Stimulated activated CD4-positive, alpha-beta T cell treated with anti-CD3 and anti-CD28 coated beads, TNF-alpha, amount 100 ng/mL, for 24 hours (primary cell): Measurements from ENCODE around the gene ASGR2.
"Not testable (repeated sequence)": the region's sequence is repeated elsewhere in the genome, so short reads cannot be mapped to it uniquely, and the experiment has no call there.

Experiments
- DNase-seq, 3 experiments: peaks; one replicate each; pipeline ENCODE4 v3.0.0-alpha.2; 2020; ENCODE audit warnings: low read depth in 3 of 3

ASGR2 gene

GRCh38 chr17:7124923-7125322, 10.3 kb upstream of the ASGR2 start:
- no peak for DNase-seq

- no peak for DNase-seq
These were observed 9.2 kb upstream of the ASGR2 start for GRCh38 chr17:7123844-7124243.

- no peak for DNase-seq
These were observed 7.8 kb upstream of the ASGR2 start for GRCh38 chr17:7122381-7122780.

GRCh38 chr17:7120635-7121034, 6.0 kb upstream of the ASGR2 start:
- not testable (repeated sequence) for DNase-seq

GRCh38 chr17:7120123-7120522, 5.5 kb upstream of the ASGR2 start:
- DNase-seq: no peak

- no peak for DNase-seq
These were observed 4.7 kb upstream of the ASGR2 start for GRCh38 chr17:7119314-7119713.

- DNase-seq: no peak
These were observed 423 bp upstream of the ASGR2 start for GRCh38 chr17:7114875-7115614.

GRCh38 chr17:7113273-7114071, 1.1 kb downstream of the ASGR2 start:
- DNase-seq: no peak

GRCh38 chr17:7112510-7113108, 2.0 kb downstream of the ASGR2 start:
- DNase-seq: no peak

- no peak for DNase-seq
These were observed 2.7 kb downstream of the ASGR2 start for GRCh38 chr17:7111784-7112509.

- no peak for DNase-seq
These were observed 3.9 kb downstream of the ASGR2 start for GRCh38 chr17:7110617-7111306.

- no peak for DNase-seq
These were observed 4.9 kb downstream of the ASGR2 start for GRCh38 chr17:7109461-7110322.

GRCh38 chr17:7108981-7109380, 5.6 kb downstream of the ASGR2 start:
- no peak for DNase-seq

- no peak for DNase-seq
These were observed 6.1 kb downstream of the ASGR2 start for GRCh38 chr17:7108560-7108925.

- no peak for DNase-seq
These were observed 6.6 kb downstream of the ASGR2 start for GRCh38 chr17:7107795-7108559.

- DNase-seq: no peak
These were observed 7.4 kb downstream of the ASGR2 start for GRCh38 chr17:7107012-7107754.

- no peak for DNase-seq
These were observed 12.2 kb downstream of the ASGR2 start for GRCh38 chr17:7102421-7102820.

- no peak for DNase-seq
These were observed 13.1 kb downstream of the ASGR2 start for GRCh38 chr17:7101531-7101930.
